Renal cortex interstitium (tissue), 11 donors: ENCODE measurements around the gene PPP1R16B. TPM values are rescaled to one million over a fixed set of nuclear protein-coding genes. Genes with fewer than 3 reads are reported as not detected.

Experiments used
- DNase-seq, 11 donors: peaks; one replicate each; pipeline ENCODE4 v3.0.0-alpha.2; 2013; ENCODE audit warnings: low read depth in 9 of 11, low spot score in 4 of 11; ENCODE audit errors: extremely low read depth in 1 of 11
- polyA plus RNA-seq, 3 donors: library from polyadenylated mRNA; unstranded; fragments of 120-200 nt; gene quantifications; one replicate each; pipeline ENCODE4 v1.2.1, GENCODE V29; 2013; ENCODE audit not compliant: insufficient read length in 3 of 3

The PPP1R16B gene
- polyA plus RNA-seq, 3 donors = 7.4 to 8.1 (median 7.5) TPM

- no peak for DNase-seq
Observed at GRCh38 chr20:38963745-38964144, 158.2 kb downstream of the PPP1R16B start.

GRCh38 chr20:38965264-38965663, 159.8 kb downstream of the PPP1R16B start:
- no peak for DNase-seq

DNA sequence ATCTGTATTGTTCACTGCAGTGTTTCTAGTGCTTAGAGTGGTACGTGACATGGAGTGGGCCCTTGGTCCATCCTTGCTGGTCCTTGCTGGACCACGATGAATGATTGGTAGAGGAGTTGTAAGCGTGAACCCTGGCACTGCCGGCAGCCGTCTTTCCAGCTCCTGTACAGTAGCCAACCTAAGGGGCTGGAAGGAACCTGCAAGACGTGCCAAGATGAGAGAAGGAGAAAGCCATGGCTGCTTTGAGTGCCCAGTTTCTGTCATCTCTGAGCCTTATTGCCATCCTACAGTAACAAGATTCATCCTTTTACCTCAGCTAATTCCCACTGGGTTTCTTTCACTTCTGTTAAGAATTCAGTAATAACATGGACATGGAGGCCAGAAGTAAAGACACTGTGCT, 162.6 kb downstream of the PPP1R16B start:
- DNase-seq = no peak

- no peak for DNase-seq
Observed at GRCh38 chr20:38969708-38970107, 164.2 kb downstream of the PPP1R16B start.

DNA sequence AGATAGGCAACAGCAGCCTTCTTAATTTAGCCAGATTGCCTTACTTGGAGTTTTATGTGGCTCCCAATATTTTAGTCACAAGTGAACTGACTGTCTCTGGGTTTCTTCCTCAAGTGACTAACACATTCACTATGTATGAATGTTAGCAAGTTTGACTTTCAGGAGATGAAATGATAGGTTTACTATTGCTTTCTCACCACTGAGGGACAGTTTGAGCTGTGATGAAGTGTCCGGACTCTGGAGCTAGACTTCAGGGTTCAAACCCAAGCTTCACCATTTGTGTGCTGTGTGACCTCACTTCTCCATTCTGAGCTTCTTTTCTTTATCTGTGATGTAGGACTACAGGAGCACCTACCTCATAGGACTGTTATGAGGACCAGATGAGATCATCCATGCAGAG, 164.8 kb downstream of the PPP1R16B start:
- no peak for DNase-seq

Other genes with a start within 250 kb of the PPP1R16B start
- gene ADIG, start 224.5 kb upstream of the PPP1R16B start, polyA plus RNA-seq = not detected
- gene ARHGAP40, start 203.9 kb upstream of the PPP1R16B start, polyA plus RNA-seq = under 1 TPM; 0.39 to 0.86 (median 0.79) TPM
- 1 to 10 TPM; 1.4 to 3.0 (median 2.2) TPM for gene SLC32A1, start 81.2 kb upstream of the PPP1R16B start, polyA plus RNA-seq
- 10 to 100 TPM in 1 of 3 donors, 1 to 10 TPM in 2; 9.1 to 10.2 (median 9.5) TPM for gene ACTR5, start 57.2 kb upstream of the PPP1R16B start, polyA plus RNA-seq
- gene FAM83D, start 120.7 kb downstream of the PPP1R16B start, polyA plus RNA-seq = 10 to 100 TPM; 12.0 to 17.9 (median 17.5) TPM
- 10 to 100 TPM; 15.8 to 17.2 (median 16.9) TPM for gene DHX35, start 156.6 kb downstream of the PPP1R16B start, polyA plus RNA-seq